HuH-7.5 (cell line): ENCODE results near the gene CCT3.
A peak's percentile ranks its signal among the peaks of the same experiment; 100 is the strongest.

Experiments used
- DNase-seq: peaks from one replicate; pipeline ENCODE4 v3.0.0; 2011; ENCODE audit warnings: low spot score

CCT3 gene

DNA sequence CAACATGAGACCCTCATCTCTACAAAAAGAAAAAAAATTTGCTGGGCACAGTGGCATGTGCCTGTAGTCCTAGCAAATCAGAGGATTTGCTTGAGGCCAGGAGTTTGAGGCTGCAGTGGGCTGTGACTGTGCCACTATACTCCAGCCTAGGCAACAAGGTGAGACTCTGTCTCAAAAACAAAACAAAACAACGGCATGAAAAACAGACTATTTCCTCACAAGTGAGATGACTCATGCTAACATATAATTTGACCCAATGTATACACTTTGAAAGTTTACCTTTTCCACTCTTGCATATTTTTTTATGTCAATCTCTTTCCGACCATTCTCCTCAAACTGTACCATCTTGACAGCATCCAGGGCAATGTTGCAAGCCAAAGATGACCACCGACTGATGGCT, 17.5 kb downstream of the CCT3 start:
- no peak for DNase-seq

- DNase-seq = no peak
Observed at GRCh38 chr1:156319664-156320063, 18.4 kb downstream of the CCT3 start.

DNA sequence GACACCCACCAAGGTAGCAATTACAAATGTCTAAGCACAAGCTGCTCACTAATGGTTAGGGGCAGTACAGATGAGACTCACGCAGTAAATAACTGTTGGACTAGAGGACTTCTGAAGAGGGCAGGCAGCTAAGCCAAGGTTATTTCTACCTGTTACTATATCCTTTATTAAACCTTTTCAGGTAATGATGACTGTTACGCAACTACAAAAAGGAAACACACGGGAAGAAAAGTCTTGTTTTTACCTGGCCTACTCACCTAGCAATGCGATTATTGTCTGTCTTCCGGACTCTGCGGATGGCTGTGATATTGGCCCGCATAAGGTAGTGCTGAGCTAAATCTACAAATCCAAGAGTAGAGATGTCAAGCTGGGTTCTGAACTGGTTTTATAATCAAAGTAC, 21.2 kb downstream of the CCT3 start:
- no peak for DNase-seq

DNA sequence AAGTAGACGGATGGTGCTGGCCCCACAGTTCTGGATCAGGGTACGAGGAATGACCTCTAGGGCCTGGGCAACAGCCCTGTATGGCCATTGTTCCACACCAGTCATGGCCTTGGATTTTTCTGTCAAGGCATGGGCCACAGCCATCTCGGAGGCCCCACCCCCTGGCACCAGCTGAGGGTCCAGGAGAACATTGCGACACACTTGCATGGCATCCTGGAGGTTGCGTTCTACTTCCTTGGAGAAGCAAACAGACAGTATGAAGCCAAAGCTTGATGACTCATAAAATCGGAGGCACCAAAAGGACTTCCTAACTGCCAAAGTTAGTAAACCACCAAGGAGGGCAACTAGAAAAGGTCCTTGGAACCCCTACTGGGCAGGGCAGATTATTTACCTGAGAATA, 27.1 kb downstream of the CCT3 start:
- no peak for DNase-seq

DNA sequence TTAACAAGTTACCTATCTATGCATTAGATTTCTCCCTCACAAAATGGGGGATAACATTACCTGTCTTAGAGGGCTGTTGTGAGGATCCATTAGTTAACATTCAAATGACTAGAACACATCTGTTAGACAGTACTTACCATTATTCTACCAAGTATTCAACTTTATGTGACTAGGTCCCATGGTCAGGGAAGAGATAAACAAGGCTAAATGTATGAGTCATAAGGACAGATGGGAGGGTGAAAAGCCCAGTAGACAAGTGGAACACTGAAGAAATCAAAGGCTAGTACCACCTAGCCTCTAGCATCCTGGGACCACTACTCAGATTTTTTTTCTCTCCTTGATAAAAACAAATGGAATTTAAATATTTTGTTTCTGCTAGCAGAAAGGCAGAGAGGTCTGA, 30.0 kb downstream of the CCT3 start:
- no peak for DNase-seq

DNA sequence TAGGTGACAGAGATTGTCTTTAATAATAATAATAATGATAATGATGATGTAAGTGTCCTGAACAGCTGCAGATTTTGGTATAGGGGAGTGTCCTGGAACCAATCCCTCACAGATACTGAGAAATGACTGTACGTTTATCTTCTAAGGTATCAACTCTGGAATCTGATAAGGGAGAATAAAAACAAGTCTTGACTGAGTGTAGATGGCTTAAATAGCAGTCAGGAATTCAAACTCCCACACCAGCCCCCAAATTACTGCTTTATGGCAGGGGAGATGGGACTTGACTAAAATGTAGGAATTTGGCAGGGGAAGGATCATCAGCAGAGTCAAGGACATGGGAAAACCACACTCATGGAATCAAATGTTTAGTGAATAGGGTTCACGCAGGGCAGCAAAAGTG, 32.9 kb downstream of the CCT3 start:
- DNase-seq = no peak

- no peak for DNase-seq
Observed at GRCh38 chr1:156303241-156303640, 34.9 kb downstream of the CCT3 start.

- DNase-seq = no peak
Observed at GRCh38 chr1:156298852-156299357, 39.2 kb downstream of the CCT3 start, which contains the start of gene VHLL. VHLL (minus strand) TSS chr1:156299307; CDS start chr1:156299189, 118 bp downstream.

- peak; percentile 71 for DNase-seq
Observed at GRCh38 chr1:156295391-156295947, 42.6 kb downstream of the CCT3 start, which contains the start of gene GLMP. GLMP (minus strand) TSS chr1:156295679; CDS start chr1:156295645, 34 bp downstream.

GRCh38 chr1:156293895-156294294, 44.2 kb downstream of the CCT3 start:
- DNase-seq = no peak

GRCh38 chr1:156293098-156293434, 45.0 kb downstream of the CCT3 start:
- DNase-seq = no peak

GRCh38 chr1:156291226-156292061, 46.6 kb downstream of the CCT3 start:
- DNase-seq = peak; percentile 93

- no peak for DNase-seq
Observed at GRCh38 chr1:156289857-156290256, 48.2 kb downstream of the CCT3 start.

GRCh38 chr1:156286061-156286460, 52.0 kb downstream of the CCT3 start:
- no peak for DNase-seq

DNA sequence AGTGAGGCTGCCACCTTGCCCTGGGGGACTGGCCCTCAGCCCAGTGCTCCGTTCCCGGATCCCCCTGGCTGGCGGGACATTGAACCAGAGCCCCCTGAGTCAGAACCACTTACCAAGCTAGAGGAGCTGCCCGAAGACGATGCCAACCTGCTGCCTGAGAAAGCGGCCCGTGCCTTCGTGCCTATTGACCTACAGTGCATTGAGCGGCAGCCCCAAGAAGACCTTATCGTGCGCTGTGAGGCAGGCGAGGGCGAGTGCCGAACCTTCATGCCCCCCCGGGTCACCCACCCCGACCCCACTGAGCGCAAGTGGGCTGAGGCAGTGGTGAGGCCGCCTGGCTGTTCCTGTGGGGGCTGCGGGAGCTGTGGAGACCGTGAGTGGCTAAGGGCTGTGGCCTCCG, 52.7 kb downstream of the CCT3 start:
- DNase-seq = no peak

GRCh38 chr1:156284757-156285156, 53.3 kb downstream of the CCT3 start:
- DNase-seq = no peak

GRCh38 chr1:156284112-156284511, 54.0 kb downstream of the CCT3 start, which contains the start of gene TMEM79:
TMEM79 (plus strand) TSS chr1:156284325; CDS start chr1:156285227, 902 bp downstream.
- DNase-seq = no peak

GRCh38 chr1:156283521-156283920, 54.6 kb downstream of the CCT3 start:
- no peak for DNase-seq

DNA sequence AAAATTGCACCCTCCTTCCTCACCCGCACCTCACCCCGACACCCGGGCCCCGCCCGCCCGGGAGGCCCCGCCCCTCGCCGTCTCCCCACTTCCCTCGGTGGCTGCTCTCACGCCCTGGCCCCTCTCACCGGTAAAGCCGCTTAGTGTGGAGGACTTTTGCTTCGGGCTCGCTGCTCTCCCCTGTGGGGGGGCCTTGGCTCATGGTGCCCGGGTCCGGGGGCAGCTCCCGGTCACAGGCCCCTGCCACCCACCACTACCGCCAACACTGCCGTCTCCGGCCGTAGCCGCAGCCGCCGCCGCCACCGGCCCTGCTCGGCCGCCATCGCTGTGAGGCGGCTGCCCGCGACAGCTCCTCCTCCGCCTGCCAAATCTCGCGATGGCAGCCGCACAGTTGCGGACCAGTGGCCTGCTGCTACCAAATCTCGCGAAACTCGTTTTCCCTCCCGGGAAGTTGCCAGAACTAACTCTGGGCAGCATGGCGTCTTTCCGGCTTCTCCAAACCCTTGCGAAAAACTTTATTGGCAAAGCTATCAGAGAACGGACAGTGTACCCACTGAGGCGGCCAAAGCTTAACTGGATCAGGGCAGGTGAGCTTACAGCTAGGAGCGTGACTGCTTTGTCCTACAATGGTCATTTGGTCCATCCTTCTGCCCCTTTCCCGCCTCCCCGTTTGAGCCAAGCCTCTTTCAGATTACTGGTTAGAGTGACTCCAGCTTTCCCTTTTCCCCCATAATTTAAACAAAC, 55.4 kb downstream of the CCT3 start, which contains the start of gene SMG5:
Gene SMG5, minus strand, starts transcription at position 347 of the 744 bp plus-strand sequence. Its CDS starts 145 bp downstream, at position 202.
- DNase-seq = peak; percentile 91

- DNase-seq = no peak
Observed at GRCh38 chr1:156281693-156282478, 56.2 kb downstream of the CCT3 start.

GRCh38 chr1:156281281-156281680, 56.8 kb downstream of the CCT3 start:
- DNase-seq = no peak

DNA sequence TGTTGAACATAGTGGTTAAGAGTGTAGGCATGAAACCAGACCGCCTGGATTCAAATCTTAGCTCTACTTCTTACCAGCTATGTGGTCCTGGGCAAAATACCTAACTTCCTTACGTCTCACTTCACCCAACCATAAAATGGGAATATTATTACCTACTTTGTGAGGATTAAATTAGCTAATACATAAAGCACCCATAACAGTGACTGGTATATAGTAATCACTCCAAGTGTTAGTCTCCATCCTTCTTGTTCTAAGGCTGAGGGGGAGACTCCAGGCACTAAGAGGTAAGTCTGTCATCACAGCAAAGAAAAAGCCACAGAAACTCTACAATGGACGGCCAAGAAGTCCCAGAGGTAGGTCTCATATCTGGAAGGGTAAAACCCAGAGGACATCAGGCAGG, 58.3 kb downstream of the CCT3 start:
- DNase-seq = no peak
